ENCODE data around the gene DENND5B. TPM values are rescaled to one million over a fixed set of nuclear protein-coding genes. Genes with fewer than 3 reads are reported as not detected.

The DENND5B gene
- total RNA-seq, 1 donor: 18.8 TPM

DNA sequence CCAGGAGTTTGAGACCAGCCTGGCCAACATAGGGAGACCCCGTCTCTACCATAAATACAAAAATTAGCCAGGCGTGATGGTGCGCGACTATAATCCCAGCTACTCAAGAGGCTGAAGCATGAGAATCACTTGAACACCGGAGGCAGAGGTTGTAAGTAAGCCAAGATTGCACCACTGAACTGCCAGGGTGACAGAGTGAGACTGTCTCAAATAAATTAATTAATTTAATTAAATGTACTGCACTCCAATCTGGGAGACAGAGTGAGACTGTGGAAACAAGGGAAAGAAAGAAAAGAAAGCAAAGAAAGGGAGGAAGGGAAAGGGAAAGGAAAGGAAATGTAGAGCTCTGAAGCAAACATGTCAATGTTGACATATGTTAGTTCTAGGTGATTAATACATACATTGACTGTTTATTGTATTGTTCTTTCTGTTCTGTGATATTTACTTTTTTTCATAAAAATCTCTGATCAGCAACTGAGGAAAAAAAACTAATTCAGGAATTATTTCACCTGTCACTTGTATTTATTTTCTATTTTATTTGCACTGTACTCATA lies 99.6 kb downstream of the DENND5B start:
- no peak overlapping the region for H3K27ac ChIP-seq (ENCODE audit: low read depth, low read length)

DNA sequence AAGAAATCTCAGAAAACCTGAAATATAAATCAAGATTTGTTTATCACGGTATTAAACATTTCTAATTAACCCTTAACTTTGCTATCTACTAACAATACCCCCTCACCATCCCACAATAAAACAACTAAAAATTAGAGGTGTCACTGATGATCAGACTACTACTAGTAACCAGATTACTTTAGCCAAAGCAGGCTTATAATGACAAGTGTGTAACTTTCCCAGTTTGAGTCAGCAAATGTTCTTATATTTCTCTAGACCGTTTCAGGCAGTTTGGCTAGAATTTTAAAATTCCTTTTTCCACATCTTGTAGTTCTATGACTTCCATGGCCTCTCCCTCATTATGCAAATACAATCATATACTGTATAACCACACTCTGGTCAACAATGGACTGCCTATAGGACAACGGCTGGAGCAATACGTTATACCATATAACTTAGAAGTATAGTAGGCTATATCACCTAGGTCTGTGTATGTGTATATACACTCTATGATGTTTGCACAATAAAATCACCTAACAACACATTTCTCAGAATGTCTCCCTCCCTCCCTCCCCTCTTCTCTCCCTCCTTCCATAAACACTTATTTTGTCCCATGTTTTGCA lies 102.1 kb downstream of the DENND5B start:
- TF ChIP-seq CTCF (IDR thresholded peaks at IDR 0.05; ENCODE audit: extremely low read depth, low read depth, low read length): no peak
- Histone ChIP-seq H3K4me3 (ENCODE audit: insufficient read depth, low read length) (no peak overlapping the region), H3K79me2 (ENCODE audit: insufficient read depth, low read length) (peaks cover 3% of the 10 kb centered on the region), H3K9me3 (ENCODE audit: low read depth, low read length) (no peaks in the 10 kb centered on the region), H4K20me1 (ENCODE audit: insufficient read depth, low read length) (no peaks in the 10 kb centered on the region), H3K36me3 (ENCODE audit: insufficient read depth, low read length) (no peaks in the 10 kb centered on the region), H2AFZ (ENCODE audit: low read length) (no peak overlapping the region), H3K4me1 (ENCODE audit: insufficient read depth, low read length) (peaks cover 16% of the 10 kb centered on the region), H3K4me2 (ENCODE audit: insufficient read depth, low read length) (no peak overlapping the region), H3K27me3 (ENCODE audit: insufficient read depth, low read length) (no peaks in the 10 kb centered on the region), H3K27ac (ENCODE audit: low read depth, low read length) (no peak overlapping the region)
- DNase-seq (ENCODE audit: insufficient read length, low spot score, missing footprints): no peak

More for the DNA sequence above, 99.6 kb downstream of the DENND5B start:
- H3K4me3 ChIP-seq (ENCODE audit: insufficient read depth, low read length): no peak overlapping the region
- H2AFZ ChIP-seq (ENCODE audit: low read length): no peak overlapping the region
- H3K27me3 ChIP-seq (ENCODE audit: insufficient read depth, low read length): no peaks in the 10 kb centered on the region
- H3K4me2 ChIP-seq (ENCODE audit: insufficient read depth, low read length): peak overlapping the region; percentile 50
- H3K9me3 ChIP-seq (ENCODE audit: low read depth, low read length): no peaks in the 10 kb centered on the region
- no peaks in the 10 kb centered on the region for H3K36me3 ChIP-seq (ENCODE audit: insufficient read depth, low read length)
- H4K20me1 ChIP-seq (ENCODE audit: insufficient read depth, low read length): no peaks in the 10 kb centered on the region
- no peaks in the 10 kb centered on the region for H3K79me2 ChIP-seq (ENCODE audit: insufficient read depth, low read length)
- H3K4me1 ChIP-seq (ENCODE audit: insufficient read depth, low read length): peaks cover 16% of the 10 kb centered on the region
- no peak for DNase-seq (ENCODE audit: insufficient read length, low spot score, missing footprints)
- TF ChIP-seq CTCF (IDR thresholded peaks at IDR 0.05; ENCODE audit: extremely low read depth, low read depth, low read length): no peak

DNA sequence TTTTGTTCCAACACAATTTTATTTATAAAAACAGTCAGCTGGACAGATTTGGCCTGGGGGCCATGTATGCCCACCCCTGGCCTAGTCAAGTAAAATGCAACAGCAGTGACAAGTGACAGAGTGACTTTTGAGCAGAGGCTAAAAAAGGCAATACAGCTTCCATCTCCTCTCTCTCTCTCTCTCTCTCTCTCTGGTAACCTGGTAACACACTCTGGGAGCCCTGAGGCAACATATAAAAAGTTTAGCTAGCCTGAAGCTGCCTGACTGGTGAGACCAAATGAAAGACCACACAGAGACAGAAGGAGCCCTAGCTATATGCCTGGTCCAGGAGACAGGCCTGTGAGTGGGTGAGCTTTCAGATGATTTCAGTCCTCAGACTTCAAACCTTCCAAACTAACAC lies 105.4 kb downstream of the DENND5B start:
- Histone ChIP-seq H4K20me1 (ENCODE audit: insufficient read depth, low read length) (no peaks in the 10 kb centered on the region), H3K27me3 (ENCODE audit: insufficient read depth, low read length) (no peaks in the 10 kb centered on the region), H3K36me3 (ENCODE audit: insufficient read depth, low read length) (no peaks in the 10 kb centered on the region), H3K4me2 (ENCODE audit: insufficient read depth, low read length) (no peak overlapping the region), H3K9me3 (ENCODE audit: low read depth, low read length) (no peaks in the 10 kb centered on the region), H3K4me1 (ENCODE audit: insufficient read depth, low read length) (peaks cover 9% of the 10 kb centered on the region), H3K27ac (ENCODE audit: low read depth, low read length) (no peak overlapping the region), H2AFZ (ENCODE audit: low read length) (no peak overlapping the region), H3K4me3 (ENCODE audit: insufficient read depth, low read length) (no peak overlapping the region), H3K79me2 (ENCODE audit: insufficient read depth, low read length) (peaks cover 5% of the 10 kb centered on the region)
- no peak for TF ChIP-seq CTCF (IDR thresholded peaks at IDR 0.05; ENCODE audit: extremely low read depth, low read depth, low read length)
- DNase-seq (ENCODE audit: insufficient read length, low spot score, missing footprints): peak; percentile 25

DNA sequence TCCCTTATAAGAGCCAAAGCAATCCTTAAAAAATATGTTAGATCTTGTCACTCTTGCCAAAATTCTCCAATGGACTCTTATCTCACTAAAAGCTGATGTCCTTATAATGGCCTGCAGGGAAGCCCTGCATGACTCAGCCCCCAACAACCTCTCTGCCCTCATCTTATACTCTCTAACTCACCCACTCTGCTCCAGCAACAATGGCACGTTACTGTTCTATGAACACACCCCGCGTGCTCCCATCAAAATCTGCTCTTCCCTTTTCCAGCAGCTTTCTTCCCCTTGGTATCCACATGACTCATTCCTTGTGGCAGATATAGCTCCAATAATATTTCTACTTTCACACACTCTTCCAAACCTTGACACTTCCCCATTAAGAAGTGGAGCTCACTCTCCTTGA lies 108.1 kb downstream of the DENND5B start:
- Histone ChIP-seq H3K4me1 (ENCODE audit: insufficient read depth, low read length) (peaks cover 9% of the 10 kb centered on the region), H4K20me1 (ENCODE audit: insufficient read depth, low read length) (no peaks in the 10 kb centered on the region), H3K9me3 (ENCODE audit: low read depth, low read length) (no peaks in the 10 kb centered on the region), H3K27ac (ENCODE audit: low read depth, low read length) (peak overlapping the region; percentile 10), H3K4me3 (ENCODE audit: insufficient read depth, low read length) (no peak overlapping the region), H3K79me2 (ENCODE audit: insufficient read depth, low read length) (peaks cover 5% of the 10 kb centered on the region), H3K27me3 (ENCODE audit: insufficient read depth, low read length) (no peaks in the 10 kb centered on the region), H2AFZ (ENCODE audit: low read length) (no peak overlapping the region), H3K4me2 (ENCODE audit: insufficient read depth, low read length) (peak overlapping the region; percentile 32), H3K36me3 (ENCODE audit: insufficient read depth, low read length) (no peaks in the 10 kb centered on the region)
- no peak for TF ChIP-seq CTCF (IDR thresholded peaks at IDR 0.05; ENCODE audit: extremely low read depth, low read depth, low read length)
- DNase-seq (ENCODE audit: insufficient read length, low spot score, missing footprints): peak; percentile 37
